HepG2 (cell line): ENCODE data around the gene GRP. TPM values are rescaled to one million over a fixed set of nuclear protein-coding genes. Genes with fewer than 3 reads are reported as not detected.
A peak's percentile ranks its signal among the peaks of the same experiment; 100 is the strongest.

Experiments
- ATAC-seq: fragments of 200-7000 bp; cut with Tn5 transposase; 3 replicates; pipeline ENCODE4 v1.9.1; 2020; ENCODE audit warnings: mild to moderate bottlenecking, moderate library complexity
- Bru-seq: library from RNA; stranded (reverse); fragments of 400-500 nt; gene quantifications from one replicate; lab custom pipeline; 2021; lab: Mats Ljungman, UMichigan
- BruChase-seq, 2 experiments: library from RNA; stranded (reverse); fragments of 400-500 nt; gene quantifications; one replicate each; lab custom pipeline; 2021; lab: Mats Ljungman, UMichigan
- BruUV-seq: library from RNA; stranded (reverse); fragments of 400-500 nt; replicated peaks from 2 replicates; lab custom pipeline; 2021; lab: Mats Ljungman, UMichigan
- CTCF ChIA-PET: fragments of 300-600 bp; formaldehyde crosslinking; extraction: SDS; loops from one replicate; lab custom pipeline; 2021; ENCODE audit warnings: low total read pairs, inconsistent platforms, low intra/inter-chr PET ratio; lab: Yijun Ruan, JAX
- POLR2A ChIA-PET: fragments of 350-600 bp; sonication (Branson Sonifier 250); formaldehyde crosslinking; loops from one replicate; lab custom pipeline; 2020; ENCODE audit warnings: antibody characterized with exemption, inconsistent platforms; lab: Yijun Ruan, JAX
- DNase-seq: peaks from one replicate; pipeline ENCODE4 v3.0.0-alpha.2; 2015; ENCODE audit warnings: low spot score
- FAIRE-seq: peaks from 3 replicates; lab custom pipeline; 2011; peaks lifted over from hg19 to GRCh38; lab: Jason Lieb, UNC
- H2AFZ ChIP-seq: one replicate; pipeline ENCODE4 v1.6.1; 2011; ENCODE audit warnings: low read length, inconsistent platforms
- H3K27ac ChIP-seq: fragments of 300-600 bp; 3 replicates; pipeline ENCODE4 v1.8.0; 2011; ENCODE audit warnings: mixed run types, mild to moderate bottlenecking, mixed read lengths, low read length, inconsistent platforms; ENCODE audit not compliant: insufficient read depth; ENCODE audit errors: extremely low read length
- H3K27me3 ChIP-seq, 2 experiments: fragments of 200-600 bp in 1 of 2; 2 replicates in 1 of 2; 3 replicates in 1 of 2; pipeline versions ENCODE4 v1.6.0 to v1.8.0; 2011; ENCODE audit warnings: low read length in 2 of 2, mild to moderate bottlenecking in 2 of 2, moderate library complexity in 2 of 2, inconsistent platforms in 1 of 2; ENCODE audit not compliant: insufficient read depth in 2 of 2, control insufficient read depth in 1 of 2
- H3K36me3 ChIP-seq, 2 experiments: fragments of 200-600 bp in 1 of 2; replicated peaks in 1 of 2; 2 replicates in 1 of 2; 3 replicates in 1 of 2; pipeline versions ENCODE4 v1.5.1 to v1.8.0; 2011; ENCODE audit warnings: low read length in 2 of 2, inconsistent platforms in 1 of 2; ENCODE audit not compliant: insufficient read depth in 2 of 2, control insufficient read depth in 1 of 2
- H3K4me1 ChIP-seq: 2 replicates; pipeline ENCODE4 v1.5.1; 2012; ENCODE audit warnings: low read length, inconsistent platforms; ENCODE audit not compliant: insufficient read depth
- H3K4me2 ChIP-seq: 2 replicates; pipeline ENCODE4 v1.6.0; 2011; ENCODE audit warnings: low read depth, low read length, inconsistent platforms
- H3K4me3 ChIP-seq, 3 experiments: fragments of 200-600 bp in 1 of 3; sonication (generic), shearing (Covaris generic) in 1 of 3; replicated peaks in 1 of 3; 2 replicates each; pipeline ENCODE4 v1.5.1; 2011 to 2016; ENCODE audit warnings: low read length in 3 of 3, inconsistent platforms in 2 of 3, low read depth in 2 of 3, mild to moderate bottlenecking in 2 of 3, control low read depth in 1 of 3, mixed read lengths in 1 of 3; ENCODE audit not compliant: insufficient read depth in 1 of 3
- H3K79me2 ChIP-seq: one replicate; pipeline ENCODE4 v1.6.1; 2011; ENCODE audit warnings: low read length, inconsistent platforms; ENCODE audit not compliant: insufficient read depth
- H3K9ac ChIP-seq: 2 replicates; pipeline ENCODE4 v1.6.0; 2011; ENCODE audit warnings: mild to moderate bottlenecking, low read depth, low read length, inconsistent platforms; ENCODE audit not compliant: insufficient read depth
- H3K9me3 ChIP-seq: 2 replicates; pipeline ENCODE4 v1.5.1; 2012; ENCODE audit warnings: mild to moderate bottlenecking, low read length
- H4K20me1 ChIP-seq: 2 replicates; pipeline ENCODE4 v1.6.0; 2011; ENCODE audit warnings: inconsistent platforms, mild to moderate bottlenecking, low read length, moderate library complexity; ENCODE audit not compliant: insufficient read depth
- ADNP ChIP-seq: sonication (generic); formaldehyde crosslinking; IDR thresholded peaks from 2 replicates; pipeline ENCODE4 v1.4.0; 2020; ENCODE audit warnings: missing genetic modification reagents
- DDIT3 ChIP-seq: sonication (generic); formaldehyde crosslinking; IDR thresholded peaks from 2 replicates; pipeline ENCODE4 v1.4.0; 2020; ENCODE audit warnings: mild to moderate bottlenecking, missing genetic modification reagents
- FOXJ3 ChIP-seq: sonication (generic); formaldehyde crosslinking; IDR thresholded peaks from 2 replicates; pipeline ENCODE4 v1.4.0; 2020; ENCODE audit warnings: missing genetic modification reagents, mild to moderate bottlenecking, borderline replicate concordance
- HDAC1 ChIP-seq: sonication (generic); formaldehyde crosslinking; IDR thresholded peaks from 2 replicates; pipeline ENCODE4 v1.5.1; 2020; ENCODE audit warnings: mild to moderate bottlenecking, missing genetic modification reagents
- ISL2 ChIP-seq: sonication (generic); formaldehyde crosslinking; IDR thresholded peaks from 2 replicates; pipeline ENCODE4 v1.5.0; 2020; ENCODE audit warnings: missing genetic modification reagents
- RARA ChIP-seq: IDR thresholded peaks from 2 replicates; pipeline ENCODE4 v1.6.1; 2016; ENCODE audit warnings: missing genetic modification reagents, missing compliant biosample characterization
- TBP ChIP-seq: sonication (generic); formaldehyde crosslinking; IDR thresholded peaks from 2 replicates; pipeline ENCODE4 v1.5.0; 2020; ENCODE audit warnings: missing genetic modification reagents
- ZHX1 ChIP-seq: sonication (generic); formaldehyde crosslinking; IDR thresholded peaks from 2 replicates; pipeline ENCODE4 v1.8.1; 2022; ENCODE audit warnings: low read depth, mild to moderate bottlenecking, missing genetic modification reagents
- ZNF792 ChIP-seq: IDR thresholded peaks from 2 replicates; pipeline ENCODE4 v1.6.1; 2016
- ZSCAN22 ChIP-seq: sonication (generic); formaldehyde crosslinking; IDR thresholded peaks from 2 replicates; pipeline ENCODE4 v1.4.0; 2020; ENCODE audit warnings: mild to moderate bottlenecking, missing genetic modification reagents
- WGBS: methylation state at CpG from one replicate; pipeline ENCODE4 v1.1.6; 2017; ENCODE audit warnings: low lambda C conversion rate; 5-methylcytosine and 5-hydroxymethylcytosine counted together
- in situ Hi-C: cut with HindIII; loops from 2 replicates; pipeline ENCODE4 v1.10.0; 2017; ENCODE audit warnings: low pct_unique_long_range_greater_than_20kb; ENCODE audit not compliant: extremely low pct_ligation_motif_present
- intact Hi-C: fragments of 100-400 bp; cut with micrococcal nuclease; formaldehyde crosslinking; loops from one replicate; pipeline ENCODE4 v1.10.0; 2022; ENCODE audit not compliant: unreplicated experiment
- long read RNA-seq, 2 experiments: library from RNA in 1 of 2; library from polyadenylated mRNA in 1 of 2; stranded (forward) in 1 of 2; unstranded in 1 of 2; transcript quantifications; one replicate each; pipeline ENCODE4 v2.0.0, GENCODE V29; 2019 to 2022
- polyA minus RNA-seq, 3 experiments: library from RNA; depleted of rRNA, polyadenylated mRNA; stranded (reverse); fragments of >200 nt; gene quantifications; 2 replicates each; pipeline ENCODE4 v1.2.3, GENCODE V29; 2011; ENCODE audit warnings: low replicate concordance in 1 of 3
- polyA plus RNA-seq, 8 experiments: library from polyadenylated mRNA; depleted of rRNA in 3 of 8; stranded (reverse) in 7 of 8; unstranded in 1 of 8; fragments of >200 nt; fragmentation: Illumina TruSeq in 4 of 8; extraction: Trizol in 4 of 8; gene quantifications; 2 replicates each; pipeline versions ENCODE4 v1.2.1 to v1.2.3, GENCODE V29; 2011 to 2016; ENCODE audit warnings: low read depth in 4 of 8, missing spikeins in 1 of 8, mixed read lengths in 1 of 8; ENCODE audit not compliant: insufficient read depth in 1 of 8
- total RNA-seq, 5 experiments: library from RNA; depleted of rRNA; stranded (reverse); fragments of >200 nt; fragmentation: Illumina TruSeq; extraction: Trizol; gene quantifications; 2 replicates each; pipeline ENCODE4 v1.2.3, GENCODE V29; 2016; ENCODE audit warnings: low read depth in 1 of 5

The GRP gene
- total RNA-seq (2016; rRNA removed; fragmentation: Illumina TruSeq; extraction: Trizol) (not detected in 2 replicates), polyA plus RNA-seq (2011; rRNA removed) (not detected in 2 replicates), polyA minus RNA-seq (2011; rRNA and poly(A)+ RNA removed; ENCODE audit: low replicate concordance) (not detected in 2 replicates), Bru-seq, nascent RNA (not detected), BruChase-seq, experiment 1, labeled RNA remaining after a 6-hour chase (percentile 15 among the genes with signal in this experiment), BruChase-seq, experiment 2, labeled RNA remaining after a 2-hour chase (percentile 20 among the genes with signal in this experiment)
- not detected in 2 replicates for total RNA-seq (2016; cell fraction: cytosol; rRNA removed; fragmentation: Illumina TruSeq; extraction: Trizol; ENCODE audit: low read depth)
- not detected in 2 replicates for total RNA-seq (2016; cell fraction: insoluble cytoplasmic fraction; rRNA removed; fragmentation: Illumina TruSeq; extraction: Trizol)
- total RNA-seq (2016; cell fraction: membrane; rRNA removed; fragmentation: Illumina TruSeq; extraction: Trizol) = not detected in 2 replicates
- total RNA-seq (2016; cell fraction: nucleus; rRNA removed; fragmentation: Illumina TruSeq; extraction: Trizol) = not detected in 2 replicates
- polyA plus RNA-seq (2011; cell fraction: cytosol; rRNA removed) = not detected in 2 replicates
- polyA plus RNA-seq (2011; cell fraction: nucleus; rRNA removed) = not detected in 2 replicates
- polyA plus RNA-seq (2012) = not detected in 2 replicates
- not detected in 2 replicates for polyA plus RNA-seq (2016; cell fraction: cytosol; fragmentation: Illumina TruSeq; extraction: Trizol; ENCODE audit: low read depth)
- polyA plus RNA-seq (2016; cell fraction: insoluble cytoplasmic fraction; fragmentation: Illumina TruSeq; extraction: Trizol; ENCODE audit: low read depth) = not detected in 2 replicates
- polyA plus RNA-seq (2016; cell fraction: membrane; fragmentation: Illumina TruSeq; extraction: Trizol; ENCODE audit: low read depth) = not detected in 2 replicates
- polyA plus RNA-seq (2016; cell fraction: nucleus; fragmentation: Illumina TruSeq; extraction: Trizol; ENCODE audit: insufficient read depth, low read depth) = not detected in 2 replicates
- not detected in 2 replicates for polyA minus RNA-seq (2011; cell fraction: cytosol; rRNA and poly(A)+ RNA removed)
- not detected in 2 replicates for polyA minus RNA-seq (2011; cell fraction: nucleus; rRNA and poly(A)+ RNA removed)
- long read RNA-seq, experiment 1 = 0 reads
- long read RNA-seq, experiment 2 = 0 reads

- in situ Hi-C loops = no loop called here
Measured at GRCh38 chr18:59219672-59220163, at the start of gene GRP. GRP (plus strand) TSS chr18:59220158; CDS start chr18:59220266, 108 bp downstream.

More at GRCh38 chr18:59219672-59220163, at the start of gene GRP:
- intact Hi-C loops = no loop called here
- Histone ChIP-seq H3K9me3 (no peaks in the 10 kb centered on the region), H3K9ac (no peak within 1 kb of the TSS), H3K79me2 (no peaks in the 10 kb centered on the region), H3K4me3 (no peak within 1 kb of the TSS), H2AFZ (no peak within 1 kb of the TSS), H3K4me1 (peaks cover 12% of the 10 kb centered on the region), H4K20me1 (no peaks in the 10 kb centered on the region), H3K36me3 (no peaks in the 10 kb centered on the region), H3K27me3 (peaks cover 9 to 39% of the 10 kb centered on the region in 2 experiments; a peak in 4 of 5 replicates), H3K4me2 (no peak within 1 kb of the TSS), H3K27ac (no peak within 1 kb of the TSS)
- WGBS = 23% methylated on average over 23 of the region's 29 CpGs
- POLR2A ChIA-PET = no interaction called here
- no peak for TF ChIP-seq ZNF792 (CRISPR knock-in tag)
- no peak for TF ChIP-seq RARA (CRISPR knock-in tag)
- no peak for TF ChIP-seq ZSCAN22 (CRISPR knock-in tag)
- TF ChIP-seq DDIT3 (CRISPR knock-in tag) = no peak
- TF ChIP-seq ADNP (CRISPR knock-in tag) = no peak
- TF ChIP-seq ISL2 (CRISPR knock-in tag) = no peak
- TF ChIP-seq ZHX1 (CRISPR knock-in tag) = no peak
- TF ChIP-seq TBP (CRISPR knock-in tag) = no peak
- no peak for TF ChIP-seq FOXJ3 (CRISPR knock-in tag)
- no peak for TF ChIP-seq HDAC1
- no TSS peak for BruUV-seq
- DNase-seq (no peak), ATAC-seq (no peak), FAIRE-seq (no peak)
- CTCF ChIA-PET = no interaction called here
